ENCODE data around the gene ZSCAN21. TPM values are rescaled to one million over a fixed set of nuclear protein-coding genes. Genes with fewer than 3 reads are reported as not detected.

The ZSCAN21 gene
- total and polyA plus RNA-seq, 2 of the 4 experiments (the other 2 are of a cell fraction) = 11.5 to 13.3 TPM

- H3K4me2 ChIP-seq (ENCODE audit: low read depth, low read length) = no peak overlapping the region
- H2AK5ac ChIP-seq (ENCODE audit: low read depth, low read length) = no peak overlapping the region
- H2AFZ ChIP-seq (replicated peaks; ENCODE audit: low read length, poor library complexity) = no peak overlapping the region
- H2BK5ac ChIP-seq (ENCODE audit: low read depth, low read length, poor library complexity, severe bottlenecking) = no peak overlapping the region
- no peak overlapping the region for H3K56ac ChIP-seq (ENCODE audit: extremely low read depth, insufficient read depth, low read length)
- BruUV-seq (replicated peaks) = no TSS peak
- H3K36me3 ChIP-seq (ENCODE audit: control insufficient read depth, insufficient read depth, low read length) = peaks cover 76% of the 10 kb centered on the region
- no peak overlapping the region for H3K4ac ChIP-seq (ENCODE audit: low read depth, low read length)
- intact Hi-C loops (cut with micrococcal nuclease) (no loop called here), dilution Hi-C loops (cut with HindIII; ENCODE audit: low sequenced_read_pairs, unreplicated experiment) (no loop called here), in situ Hi-C loops (cut with MboI; ENCODE audit: low sequenced_read_pairs) (no loop called here)
- CTCF ChIA-PET = no interaction called here
- H3K18ac ChIP-seq (ENCODE audit: low read depth, low read length) = no peak overlapping the region
- H2AK9ac ChIP-seq (replicated peaks; ENCODE audit: low read depth, low read length, poor library complexity) = no peak overlapping the region
- POLR2A ChIA-PET (ENCODE audit: unreplicated experiment) = no interaction called here
- no peak overlapping the region for H4K91ac ChIP-seq (ENCODE audit: insufficient read depth, low read depth, low read length)
- H3K9ac ChIP-seq (ENCODE audit: low read depth, low read length) = no peak overlapping the region
- peaks cover 15% of the 10 kb centered on the region for H4K20me1 ChIP-seq (ENCODE audit: insufficient read depth, low read length)
- H3K27ac ChIP-seq (ENCODE audit: insufficient read depth, low read length) = no peak overlapping the region
- no peak overlapping the region for H3K14ac ChIP-seq (replicated peaks; ENCODE audit: low read depth, low read length)
- no peak overlapping the region for H2BK15ac ChIP-seq (ENCODE audit: low read depth, low read length)
- H3K4me1 ChIP-seq (ENCODE audit: control insufficient read depth, insufficient read depth, low read length) = peaks cover 4% of the 10 kb centered on the region
- H3K23ac ChIP-seq (ENCODE audit: low read depth, low read length) = no peak overlapping the region
- H4K8ac ChIP-seq (ENCODE audit: low read depth in 2 of 2, low read length in 2 of 2) = no peak overlapping the region
- no peak overlapping the region for H2BK20ac ChIP-seq (ENCODE audit: low read depth, low read length)
- no peak overlapping the region for H4K5ac ChIP-seq (ENCODE audit: low read depth, low read length)
- H3K9me1 ChIP-seq (ENCODE audit: insufficient read depth, low read length) = peaks cover 9% of the 10 kb centered on the region
- WGBS, 2 experiments (ENCODE audit: extremely low coverage in 2 of 2, insufficient read length in 1 of 2) = 92% methylated on average over 9 of the region's 16 CpGs; no CpG with 5 or more reads in 1 of the 2 experiments
- H3K4me3 ChIP-seq (ENCODE audit: insufficient read depth, low read depth, low read length) = no peak overlapping the region
- DNase-seq = no peak
- ATAC-seq (ENCODE audit: low read depth) = no peak
- no peaks in the 10 kb centered on the region for H3K9me3 ChIP-seq (ENCODE audit: control insufficient read depth, insufficient read depth, low read length)
- H2BK120ac ChIP-seq (ENCODE audit: low read depth, low read length) = no peak overlapping the region
- TF ChIP-seq CEBPB (IDR thresholded peaks at IDR 0.05; ENCODE audit: low read depth, low read length) = no peak
- peak; percentile 97 for TF ChIP-seq MAFK (IDR thresholded peaks at IDR 0.05; ENCODE audit: low read depth, low read length)
- H3K27me3 ChIP-seq (ENCODE audit: control insufficient read depth, insufficient read depth, low read length) = no peaks in the 10 kb centered on the region
- peaks cover 44 to 83% of the 10 kb centered on the region in 2 experiments for H3K79me1 ChIP-seq (ENCODE audit: low read depth in 1 of 2, low read length in 2 of 2)
Measured at GRCh38 chr7:100093925-100094486, 44.4 kb downstream of the ZSCAN21 start.

Data from IMR-90 (cell line).